NCI-H524 treated with DMSO at 0.1 percent for 48 hours (cell line): ENCODE results near the gene STAC.

ENCODE experiments used
- DNase-seq: peaks from one replicate; lab custom pipeline; 2025; lab: John Stamatoyannopoulos, UW

STAC gene

DNA sequence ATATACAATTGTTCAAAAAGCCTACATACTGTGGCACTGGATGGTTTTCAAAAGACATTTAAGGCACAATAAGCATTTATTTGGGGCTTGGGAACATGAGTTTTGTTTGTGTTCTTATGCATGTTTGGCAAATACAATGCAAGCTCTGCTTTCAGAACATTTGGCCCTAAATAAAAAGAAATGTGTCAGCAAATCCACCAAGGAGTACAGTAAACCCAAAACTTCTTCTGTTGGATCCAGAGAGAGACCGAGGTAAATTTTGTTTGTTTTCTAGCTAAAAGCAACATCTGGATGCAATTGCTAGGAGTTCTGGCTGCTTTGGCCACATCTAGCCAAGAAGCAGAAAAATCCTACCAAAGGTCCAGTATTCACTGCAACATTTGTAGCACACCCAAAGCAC is 215.2 kb downstream of the STAC start:
- DNase-seq: no peak

DNA sequence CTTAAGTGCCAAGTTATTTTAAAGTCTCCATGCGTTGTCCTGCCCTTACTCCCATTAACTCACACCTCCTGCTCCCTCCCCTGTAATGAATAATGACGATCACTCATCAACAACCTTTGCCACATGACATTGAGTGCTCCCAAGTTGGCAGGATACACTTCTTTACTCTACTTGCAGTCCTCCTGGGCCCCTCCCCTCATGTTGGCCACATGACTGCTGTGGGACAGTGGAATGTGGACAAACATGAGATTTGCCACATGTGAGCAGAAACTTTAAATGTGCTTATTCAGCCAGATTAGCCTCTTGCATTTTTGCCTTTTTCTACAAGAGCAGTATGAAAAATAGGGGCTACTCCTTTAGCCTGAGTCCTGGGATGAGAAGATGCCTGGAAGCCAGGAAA is 216.1 kb downstream of the STAC start:
- DNase-seq: no peak

DNA sequence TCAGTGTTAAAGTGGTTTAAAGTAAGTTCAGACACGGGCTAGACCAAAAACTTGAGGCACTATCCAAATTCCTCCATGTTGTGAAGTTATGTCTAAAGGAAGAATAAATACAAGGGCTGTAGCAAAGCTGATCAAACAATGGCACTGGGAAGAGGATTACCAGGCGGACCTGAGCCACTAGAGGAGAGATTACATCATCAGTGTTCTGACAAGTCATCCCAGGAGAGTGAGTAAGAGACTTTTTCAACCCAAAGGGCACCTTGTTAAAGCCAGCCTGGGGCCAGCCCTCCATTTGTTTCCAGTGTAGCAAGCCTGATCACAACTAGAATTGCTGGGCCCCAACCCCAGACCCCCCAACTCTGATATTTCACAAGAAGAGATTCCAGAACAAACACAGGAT is 217.1 kb downstream of the STAC start:
- DNase-seq: no peak
